Neural progenitor cell (in vitro differentiated cells): Measurements from ENCODE around the gene TIGD7. TPM values are rescaled to one million over a fixed set of nuclear protein-coding genes. Genes with fewer than 3 reads are reported as not detected.

ENCODE experiments used
- DNase-seq: peaks from one replicate; pipeline ENCODE4 v3.0.0-alpha.2; 2016; ENCODE audit warnings: low spot score
- H2AFZ ChIP-seq: fragments of 200-600 bp; sonication (generic); replicated peaks from 2 replicates; pipeline ENCODE4 v1.6.1; 2016; ENCODE audit warnings: antibody characterized with exemption
- H3F3A ChIP-seq: fragments of 200-600 bp; sonication (generic); 2 replicates; pipeline ENCODE4 v1.6.1; 2016; ENCODE audit warnings: antibody characterized with exemption, low read depth
- H3K27ac ChIP-seq: fragments of 200-600 bp; sonication (generic); 2 replicates; pipeline ENCODE4 v1.5.1; 2016; ENCODE audit warnings: mild to moderate bottlenecking
- H3K27me3 ChIP-seq: fragments of 200-600 bp; sonication (generic); 2 replicates; pipeline ENCODE4 v1.6.1; 2016; ENCODE audit warnings: mild to moderate bottlenecking, moderate library complexity
- H3K36me3 ChIP-seq: fragments of 200-600 bp; sonication (generic); 2 replicates; pipeline ENCODE4 v1.5.1; 2016
- H3K4me1 ChIP-seq: fragments of 200-600 bp; sonication (generic); 2 replicates; pipeline ENCODE4 v1.6.1; 2016; ENCODE audit warnings: mixed run types
- H3K4me2 ChIP-seq: fragments of 200-600 bp; sonication (generic); 2 replicates; pipeline ENCODE4 v1.6.1; 2016
- H3K4me3 ChIP-seq: fragments of 200-600 bp; sonication (generic); 2 replicates; pipeline ENCODE4 v1.5.1; 2016
- H3K79me2 ChIP-seq: fragments of 200-600 bp; sonication (generic); 2 replicates; pipeline ENCODE4 v1.6.1; 2016; ENCODE audit warnings: low read depth
- H3K9ac ChIP-seq: fragments of 200-600 bp; sonication (generic); 2 replicates; pipeline ENCODE4 v1.6.1; 2016
- H3K9me3 ChIP-seq: fragments of 200-600 bp; sonication (generic); 2 replicates; pipeline ENCODE4 v1.5.1; 2016; ENCODE audit warnings: low read depth
- H4K20me1 ChIP-seq: fragments of 200-600 bp; sonication (generic); 2 replicates; pipeline ENCODE4 v1.6.1; 2016; ENCODE audit warnings: low read depth
- H3K27ac Mint-ChIP-seq: 3 replicates; pipeline ENCODE4 v1.8.0; 2021; ENCODE audit warnings: mixed read lengths
- H3K27me3 Mint-ChIP-seq: 2 replicates; pipeline ENCODE4 v1.8.0; 2022; ENCODE audit warnings: low read depth, mild to moderate bottlenecking, inconsistent platforms, moderate library complexity, mixed read lengths; ENCODE audit not compliant: insufficient read depth
- H3K36me3 Mint-ChIP-seq: 3 replicates; pipeline ENCODE4 v1.8.0; 2021; ENCODE audit warnings: mixed read lengths
- H3K4me1 Mint-ChIP-seq: 3 replicates; pipeline ENCODE4 v1.8.0; 2021; ENCODE audit warnings: mixed read lengths
- H3K4me3 Mint-ChIP-seq: 3 replicates; pipeline ENCODE4 v1.8.0; 2021; ENCODE audit warnings: mild to moderate bottlenecking, moderate library complexity, mixed read lengths
- H3K9me3 Mint-ChIP-seq: 3 replicates; pipeline ENCODE4 v1.8.0; 2020; ENCODE audit warnings: mixed read lengths
- EZH2 ChIP-seq: fragments of 200-600 bp; sonication (generic); IDR thresholded peaks from 2 replicates; pipeline ENCODE4 v1.6.1; 2017; ENCODE audit warnings: antibody characterized with exemption, mild to moderate bottlenecking, moderate library complexity
- EZH2phosphoT487 ChIP-seq: fragments of 200-600 bp; sonication (generic); IDR thresholded peaks from 2 replicates; pipeline ENCODE4 v1.6.1; 2017; ENCODE audit warnings: antibody characterized with exemption
- total RNA-seq: library from RNA; depleted of rRNA; stranded (reverse); fragments of >200 nt; gene quantifications from 2 replicates; pipeline ENCODE4 v1.2.3, GENCODE V29; 2015; ENCODE audit warnings: low replicate concordance
- TF ChIP-seq, protein P1 (sequence below): fragments of 200-600 bp; sonication (generic); IDR thresholded peaks from 2 replicates; pipeline ENCODE4 v1.5.1; 2017; ENCODE audit warnings: antibody characterized with exemption, mild to moderate bottlenecking

The TIGD7 gene
- total RNA-seq, 1 donor from 2014 or later, result 10.6 TPM

DNA sequence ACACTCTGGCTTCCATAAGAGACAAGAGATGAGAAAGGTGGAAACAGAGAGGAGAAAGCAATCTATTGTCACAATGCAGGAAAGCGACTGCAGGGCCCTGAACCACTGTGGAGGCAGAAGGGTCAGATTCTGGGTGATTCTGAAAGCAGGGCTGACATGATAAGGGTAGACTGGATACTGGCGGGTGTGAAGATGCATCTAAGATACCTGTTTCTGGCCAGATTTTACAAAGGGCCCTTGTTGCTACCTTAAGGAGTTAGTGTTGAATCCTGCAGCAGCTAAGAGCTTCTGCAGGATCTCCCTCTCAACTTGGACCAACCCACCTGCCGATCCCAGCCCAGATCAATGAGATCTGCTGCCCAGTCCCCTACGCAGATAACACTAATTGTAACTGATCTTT lies 42.7 kb downstream of the TIGD7 start:
- H3K4me2 ChIP-seq, result no peak overlapping the region
- peaks cover 3% of the 10 kb centered on the region for H3K9me3 Mint-ChIP-seq
- H3F3A ChIP-seq, result peaks cover 14% of the 10 kb centered on the region
- peaks cover 7% of the 10 kb centered on the region for H3K4me1 Mint-ChIP-seq
- H3K27me3 ChIP-seq, result peaks cover 20% of the 10 kb centered on the region
- H3K27ac Mint-ChIP-seq, result no peak overlapping the region
- DNase-seq, result no peak
- H3K4me3 Mint-ChIP-seq, result peak overlapping the region; percentile 85
- H3K4me1 ChIP-seq, result no peaks in the 10 kb centered on the region
- H3K36me3 Mint-ChIP-seq, result no peaks in the 10 kb centered on the region
- H3K4me3 ChIP-seq, result no peak overlapping the region
- H4K20me1 ChIP-seq, result no peaks in the 10 kb centered on the region
- no peaks in the 10 kb centered on the region for H3K36me3 ChIP-seq
- peaks cover 17% of the 10 kb centered on the region for H3K27me3 Mint-ChIP-seq
- TF ChIP-seq, protein P1, sequence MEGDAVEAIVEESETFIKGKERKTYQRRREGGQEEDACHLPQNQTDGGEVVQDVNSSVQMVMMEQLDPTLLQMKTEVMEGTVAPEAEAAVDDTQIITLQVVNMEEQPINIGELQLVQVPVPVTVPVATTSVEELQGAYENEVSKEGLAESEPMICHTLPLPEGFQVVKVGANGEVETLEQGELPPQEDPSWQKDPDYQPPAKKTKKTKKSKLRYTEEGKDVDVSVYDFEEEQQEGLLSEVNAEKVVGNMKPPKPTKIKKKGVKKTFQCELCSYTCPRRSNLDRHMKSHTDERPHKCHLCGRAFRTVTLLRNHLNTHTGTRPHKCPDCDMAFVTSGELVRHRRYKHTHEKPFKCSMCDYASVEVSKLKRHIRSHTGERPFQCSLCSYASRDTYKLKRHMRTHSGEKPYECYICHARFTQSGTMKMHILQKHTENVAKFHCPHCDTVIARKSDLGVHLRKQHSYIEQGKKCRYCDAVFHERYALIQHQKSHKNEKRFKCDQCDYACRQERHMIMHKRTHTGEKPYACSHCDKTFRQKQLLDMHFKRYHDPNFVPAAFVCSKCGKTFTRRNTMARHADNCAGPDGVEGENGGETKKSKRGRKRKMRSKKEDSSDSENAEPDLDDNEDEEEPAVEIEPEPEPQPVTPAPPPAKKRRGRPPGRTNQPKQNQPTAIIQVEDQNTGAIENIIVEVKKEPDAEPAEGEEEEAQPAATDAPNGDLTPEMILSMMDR, result no peak
- TF ChIP-seq EZH2 (no peak), EZH2phosphoT487 (no peak)
- H3K27ac ChIP-seq, result no peak overlapping the region
- no peak overlapping the region for H3K9ac ChIP-seq
- H3K79me2 ChIP-seq, result no peaks in the 10 kb centered on the region
- H3K9me3 ChIP-seq, result no peaks in the 10 kb centered on the region
- no peak overlapping the region for H2AFZ ChIP-seq

DNA sequence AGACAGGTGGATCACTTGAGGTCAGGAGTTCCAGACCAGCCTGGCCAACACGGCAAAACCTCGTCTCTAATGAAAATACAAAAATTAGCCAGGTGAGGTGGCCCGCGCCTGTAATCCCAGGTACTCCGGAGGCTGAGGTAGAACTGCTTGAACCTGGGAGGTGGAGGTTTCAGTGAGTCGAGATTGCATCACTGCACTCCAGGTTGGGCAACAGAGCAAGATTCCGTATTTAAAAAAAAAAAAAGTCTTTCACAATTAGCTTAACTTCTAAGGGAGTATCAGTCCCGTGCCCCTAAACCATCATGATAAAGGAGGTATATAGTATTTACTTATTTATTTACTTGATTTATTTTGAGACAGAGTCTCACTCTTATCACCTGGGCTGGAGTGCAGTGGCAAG lies 45.4 kb downstream of the TIGD7 start:
- Mint-ChIP-seq H3K9me3 (peaks cover 3% of the 10 kb centered on the region), H3K4me1 (peaks cover 7% of the 10 kb centered on the region)
- H3K27me3 ChIP-seq, result peaks cover 20% of the 10 kb centered on the region

DNA sequence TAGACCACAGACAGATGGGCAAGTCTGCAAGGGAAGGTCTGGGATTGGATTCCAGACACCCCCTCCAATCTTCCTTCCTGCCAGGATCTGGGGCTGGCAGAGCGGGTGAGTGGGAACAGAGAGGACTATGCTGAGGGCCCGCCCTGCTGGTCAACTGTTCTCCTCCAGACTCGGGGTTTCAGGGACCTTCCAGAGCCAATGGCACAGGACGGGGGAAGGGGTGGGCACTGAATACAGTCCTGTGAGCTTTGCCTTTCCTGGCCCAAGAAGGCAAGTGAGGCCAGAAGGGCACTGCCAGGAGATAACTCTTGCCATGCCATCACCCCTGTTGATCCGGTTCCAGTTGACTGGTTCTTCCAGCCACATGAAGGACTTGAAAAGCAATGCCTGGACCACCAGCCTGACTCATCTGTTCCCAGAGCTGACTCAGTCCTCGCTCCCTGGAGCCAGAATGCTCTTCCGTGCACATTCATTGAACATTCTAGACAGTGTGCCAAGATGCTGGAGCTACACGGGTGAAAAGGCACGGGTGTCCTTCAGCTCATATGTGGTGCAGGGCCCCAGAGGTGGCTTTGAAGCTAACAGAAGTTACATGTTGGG lies 48.3 kb downstream of the TIGD7 start:
- Histone ChIP-seq H4K20me1 (no peaks in the 10 kb centered on the region), H2AFZ (no peak overlapping the region), H3K9ac (no peak overlapping the region), H3K9me3 (no peaks in the 10 kb centered on the region), H3K4me1 (no peaks in the 10 kb centered on the region), H3K4me2 (no peak overlapping the region), H3K27ac (no peak overlapping the region), H3K79me2 (no peaks in the 10 kb centered on the region), H3F3A (no peaks in the 10 kb centered on the region), H3K4me3 (no peak overlapping the region), H3K36me3 (no peaks in the 10 kb centered on the region), H3K27me3 (peaks cover 3% of the 10 kb centered on the region)
- peaks cover 18% of the 10 kb centered on the region for H3K27me3 Mint-ChIP-seq
- peaks cover 5% of the 10 kb centered on the region for H3K9me3 Mint-ChIP-seq
- no peak overlapping the region for H3K27ac Mint-ChIP-seq
- TF ChIP-seq EZH2 (no peak), EZH2phosphoT487 (no peak)
- TF ChIP-seq, protein P1, result no peak
- H3K36me3 Mint-ChIP-seq, result no peaks in the 10 kb centered on the region
- DNase-seq, result no peak
- H3K4me3 Mint-ChIP-seq, result no peak overlapping the region
- no peaks in the 10 kb centered on the region for H3K4me1 Mint-ChIP-seq

More for the DNA sequence above, 45.4 kb downstream of the TIGD7 start:
- TF ChIP-seq EZH2phosphoT487, result no peak
- no peak for TF ChIP-seq EZH2
- TF ChIP-seq, protein P1, result no peak
- H3F3A ChIP-seq, result peaks cover 12% of the 10 kb centered on the region
- no peaks in the 10 kb centered on the region for H4K20me1 ChIP-seq
- no peaks in the 10 kb centered on the region for H3K9me3 ChIP-seq
- Mint-ChIP-seq H3K36me3 (no peaks in the 10 kb centered on the region), H3K27me3 (peaks cover 18% of the 10 kb centered on the region), H3K27ac (no peak overlapping the region), H3K4me3 (no peak overlapping the region)
- H3K4me3 ChIP-seq, result no peak overlapping the region
- DNase-seq, result no peak
- no peak overlapping the region for H3K4me2 ChIP-seq
- no peaks in the 10 kb centered on the region for H3K4me1 ChIP-seq
- H3K36me3 ChIP-seq, result no peaks in the 10 kb centered on the region
- no peak overlapping the region for H3K9ac ChIP-seq
- H3K27ac ChIP-seq, result no peak overlapping the region
- no peak overlapping the region for H2AFZ ChIP-seq
- no peaks in the 10 kb centered on the region for H3K79me2 ChIP-seq
